ENCODE measurements around the gene PTPN12.
"Not testable (repeated sequence)": the region's sequence is repeated elsewhere in the genome, so short reads cannot be mapped to it uniquely, and the experiment has no call there.

Gene PTPN12

GRCh38 chr7:77537136-77537777 lies at the start of gene PTPN12:
PTPN12 (plus strand) TSS chr7:77537295; CDS start chr7:77537547, 252 bp downstream.
- peak; percentile 77 for DNase-seq (ENCODE audit: low spot score)

GRCh38 chr7:77488986-77489385 lies 48.1 kb upstream of the PTPN12 start:
- DNase-seq (ENCODE audit: low spot score): no peak

GRCh38 chr7:77497079-77497478 lies 40.0 kb upstream of the PTPN12 start:
- DNase-seq (ENCODE audit: low spot score): no peak

- no peak for DNase-seq (ENCODE audit: low spot score)
Observed at GRCh38 chr7:77498659-77499379, 38.3 kb upstream of the PTPN12 start.

GRCh38 chr7:77501192-77501515 lies 35.9 kb upstream of the PTPN12 start:
- no peak for DNase-seq (ENCODE audit: low spot score)

- DNase-seq (ENCODE audit: low spot score): no peak
Observed at GRCh38 chr7:77504951-77505350, 32.1 kb upstream of the PTPN12 start.

GRCh38 chr7:77506899-77507298 lies 30.2 kb upstream of the PTPN12 start:
- no peak for DNase-seq (ENCODE audit: low spot score)

- DNase-seq (ENCODE audit: low spot score): not testable (repeated sequence)
Observed at GRCh38 chr7:77513002-77513670, 24.0 kb upstream of the PTPN12 start.

GRCh38 chr7:77516085-77516484 lies 21.0 kb upstream of the PTPN12 start:
- no peak for DNase-seq (ENCODE audit: low spot score)

GRCh38 chr7:77520261-77520660 lies 16.8 kb upstream of the PTPN12 start:
- DNase-seq (ENCODE audit: low spot score): no peak

GRCh38 chr7:77521537-77521936 lies 15.6 kb upstream of the PTPN12 start:
- DNase-seq (ENCODE audit: low spot score): not testable (repeated sequence)

- no peak for DNase-seq (ENCODE audit: low spot score)
Observed at GRCh38 chr7:77524731-77525130, 12.4 kb upstream of the PTPN12 start.

GRCh38 chr7:77525231-77525630 lies 11.9 kb upstream of the PTPN12 start:
- no peak for DNase-seq (ENCODE audit: low spot score)

- no peak for DNase-seq (ENCODE audit: low spot score)
Observed at GRCh38 chr7:77528368-77528767, 8.7 kb upstream of the PTPN12 start.

GRCh38 chr7:77529279-77529678 lies 7.8 kb upstream of the PTPN12 start:
- DNase-seq (ENCODE audit: low spot score): no peak

- no peak for DNase-seq (ENCODE audit: low spot score)
Observed at GRCh38 chr7:77531038-77531437, 6.1 kb upstream of the PTPN12 start.

GRCh38 chr7:77532247-77532646 lies 4.8 kb upstream of the PTPN12 start:
- no peak for DNase-seq (ENCODE audit: low spot score)

- DNase-seq (ENCODE audit: low spot score): not testable (repeated sequence)
Observed at GRCh38 chr7:77532732-77533131, 4.4 kb upstream of the PTPN12 start.

- not testable (repeated sequence) for DNase-seq (ENCODE audit: low spot score)
Observed at GRCh38 chr7:77534046-77534445, 3.0 kb upstream of the PTPN12 start.

- DNase-seq (ENCODE audit: low spot score): no peak
Observed at GRCh38 chr7:77536017-77536412, 1.1 kb upstream of the PTPN12 start.

GRCh38 chr7:77536413-77537135 lies 521 bp upstream of the PTPN12 start:
- DNase-seq (ENCODE audit: low spot score): peak; percentile 99

GRCh38 chr7:77537778-77538280 lies 734 bp downstream of the PTPN12 start:
- peak; percentile 29 for DNase-seq (ENCODE audit: low spot score)

All from iPS-NIHi11 (cell line).